Mesothelial cell of epicardium (in vitro differentiated cells): Measurements from ENCODE around the gene RNF213. TPM values are rescaled to one million over a fixed set of nuclear protein-coding genes. Genes with fewer than 3 reads are reported as not detected.
A peak's percentile ranks its signal among the peaks of the same experiment; 100 is the strongest.

Source experiments
- DNase-seq, 2 experiments: peaks; one replicate each; pipeline ENCODE4 v3.0.0; 2021; ENCODE audit warnings: low spot score in 2 of 2; ENCODE audit not compliant: unreplicated experiment in 2 of 2
- H3K27ac Mint-ChIP-seq: 2 replicates; pipeline ENCODE4 v1.8.0; 2021; ENCODE audit warnings: mixed read lengths
- H3K27me3 Mint-ChIP-seq: 2 replicates; pipeline ENCODE4 v1.8.0; 2021; ENCODE audit warnings: low read depth, mixed read lengths
- H3K36me3 Mint-ChIP-seq: 2 replicates; pipeline ENCODE4 v1.8.0; 2021; ENCODE audit warnings: mixed read lengths
- H3K4me1 Mint-ChIP-seq: 2 replicates; pipeline ENCODE4 v1.8.0; 2021; ENCODE audit warnings: mixed read lengths
- H3K4me3 Mint-ChIP-seq: 2 replicates; pipeline ENCODE4 v1.8.0; 2021; ENCODE audit warnings: mild to moderate bottlenecking, moderate library complexity, mixed read lengths
- H3K9me3 Mint-ChIP-seq: 2 replicates; pipeline ENCODE4 v1.8.0; 2021; ENCODE audit warnings: mixed read lengths
- CTCF ChIP-seq: fragments of 200-600 bp; sonication (generic); IDR thresholded peaks from one replicate; pipeline ENCODE4 v1.5.0; 2021; ENCODE audit warnings: antibody characterized with exemption; ENCODE audit not compliant: unreplicated experiment
- total RNA-seq: library from RNA; stranded (reverse); gene quantifications from 3 replicates; pipeline ENCODE4 v1.2.1, GENCODE V29; 2021

Gene RNF213
- total RNA-seq, 1 donor from 2014 or later = 76.7 TPM

- Mint-ChIP-seq H3K36me3 (no peaks in the 10 kb centered on the region), H3K9me3 (no peaks in the 10 kb centered on the region), H3K4me3 (no peak overlapping the region), H3K27ac (no peak overlapping the region), H3K4me1 (no peaks in the 10 kb centered on the region), H3K27me3 (peaks cover 23% of the 10 kb centered on the region)
- no peak for TF ChIP-seq CTCF
- DNase-seq = no peak
These were observed 176.9 kb downstream of the RNF213 start for GRCh38 chr17:80437532-80437931.

GRCh38 chr17:80438806-80439205, 178.2 kb downstream of the RNF213 start:
- no peak for DNase-seq
- Mint-ChIP-seq H3K4me3 (no peak overlapping the region), H3K36me3 (no peaks in the 10 kb centered on the region), H3K27me3 (peaks cover 35% of the 10 kb centered on the region), H3K27ac (no peak overlapping the region), H3K9me3 (no peaks in the 10 kb centered on the region), H3K4me1 (no peaks in the 10 kb centered on the region)
- no peak for TF ChIP-seq CTCF

- no peak overlapping the region for H3K27ac Mint-ChIP-seq
- no peaks in the 10 kb centered on the region for H3K9me3 Mint-ChIP-seq
- H3K27me3 Mint-ChIP-seq = peaks cover 41% of the 10 kb centered on the region
- H3K36me3 Mint-ChIP-seq = no peaks in the 10 kb centered on the region
- TF ChIP-seq CTCF = no peak
- DNase-seq = no peak
- H3K4me1 Mint-ChIP-seq = no peaks in the 10 kb centered on the region
- no peak overlapping the region for H3K4me3 Mint-ChIP-seq
These were observed 178.8 kb downstream of the RNF213 start for GRCh38 chr17:80439499-80439898.

GRCh38 chr17:80441133-80441578, 180.5 kb downstream of the RNF213 start:
- Mint-ChIP-seq H3K27me3 (peaks cover 44% of the 10 kb centered on the region), H3K27ac (no peak overlapping the region)

GRCh38 chr17:80441598-80442322, 181.1 kb downstream of the RNF213 start:
- DNase-seq = no peak
- H3K9me3 Mint-ChIP-seq = no peaks in the 10 kb centered on the region
- no peaks in the 10 kb centered on the region for H3K4me1 Mint-ChIP-seq
- H3K27ac Mint-ChIP-seq = no peak overlapping the region
- no peak for TF ChIP-seq CTCF
- H3K4me3 Mint-ChIP-seq = no peak overlapping the region
- peaks cover 38% of the 10 kb centered on the region for H3K27me3 Mint-ChIP-seq
- H3K36me3 Mint-ChIP-seq = no peaks in the 10 kb centered on the region

More at GRCh38 chr17:80441133-80441578, 180.5 kb downstream of the RNF213 start:
- Mint-ChIP-seq H3K36me3 (no peaks in the 10 kb centered on the region), H3K4me3 (no peak overlapping the region), H3K9me3 (no peaks in the 10 kb centered on the region), H3K4me1 (no peaks in the 10 kb centered on the region)
- DNase-seq = peak; percentile 83 to 91
- TF ChIP-seq CTCF = no peak
